GM23248 (cell line): ENCODE data around the gene ZC3H12C. TPM values are rescaled to one million over a fixed set of nuclear protein-coding genes. Genes with fewer than 3 reads are reported as not detected.

Source experiments
- DNase-seq: peaks from one replicate; pipeline ENCODE4 v3.0.0-alpha.2; 2015
- H2AFZ ChIP-seq: fragments of 200-600 bp; sonication (generic); 2 replicates; pipeline ENCODE4 v1.6.1; 2016; ENCODE audit warnings: antibody characterized with exemption
- H3F3A ChIP-seq: fragments of 200-600 bp; sonication (generic); 2 replicates; pipeline ENCODE4 v1.6.1; 2016; ENCODE audit warnings: mild to moderate bottlenecking, antibody characterized with exemption, mixed run types; ENCODE audit not compliant: insufficient read depth
- H3K27ac ChIP-seq: fragments of 200-600 bp; sonication (generic); 2 replicates; pipeline ENCODE4 v1.5.1; 2016; ENCODE audit warnings: mild to moderate bottlenecking
- H3K27me3 ChIP-seq: fragments of 200-600 bp; sonication (generic); replicated peaks from 2 replicates; pipeline ENCODE4 v1.6.1; 2016; ENCODE audit warnings: mild to moderate bottlenecking; ENCODE audit not compliant: insufficient read depth
- H3K36me3 ChIP-seq: fragments of 200-600 bp; sonication (generic); 2 replicates; pipeline ENCODE4 v1.6.1; 2016; ENCODE audit warnings: low read depth, mild to moderate bottlenecking
- H3K4me1 ChIP-seq: fragments of 200-600 bp; sonication (generic); 2 replicates; pipeline ENCODE4 v1.6.1; 2016; ENCODE audit warnings: mild to moderate bottlenecking; ENCODE audit not compliant: insufficient read depth
- H3K4me2 ChIP-seq: fragments of 200-600 bp; sonication (generic); one replicate; pipeline ENCODE4 v1.6.1; 2016; ENCODE audit warnings: mild to moderate bottlenecking; ENCODE audit not compliant: unreplicated experiment
- H3K4me3 ChIP-seq: fragments of 200-600 bp; sonication (generic); 2 replicates; pipeline ENCODE4 v1.5.1; 2016; ENCODE audit warnings: mild to moderate bottlenecking
- H3K79me2 ChIP-seq: fragments of 200-600 bp; sonication (generic); 2 replicates; pipeline ENCODE4 v1.6.1; 2016; ENCODE audit warnings: mild to moderate bottlenecking; ENCODE audit not compliant: insufficient read depth
- H3K9ac ChIP-seq: fragments of 200-600 bp; sonication (generic); 2 replicates; pipeline ENCODE4 v1.6.1; 2016; ENCODE audit warnings: mild to moderate bottlenecking
- H3K9me2 ChIP-seq: fragments of 200-600 bp; sonication (generic); 2 replicates; pipeline ENCODE4 v1.6.1; 2016; ENCODE audit warnings: mixed run types, mild to moderate bottlenecking, moderate library complexity; ENCODE audit not compliant: insufficient read depth
- H3K9me3 ChIP-seq: fragments of 200-600 bp; sonication (generic); one replicate; pipeline ENCODE4 v1.6.1; 2017; ENCODE audit warnings: low read depth
- H4K20me1 ChIP-seq: fragments of 200-600 bp; sonication (generic); 2 replicates; pipeline ENCODE4 v1.6.0; 2016; ENCODE audit not compliant: insufficient read depth
- EZH2 ChIP-seq: fragments of 200-600 bp; sonication (generic); IDR thresholded peaks from 2 replicates; pipeline ENCODE4 v1.6.1; 2018; ENCODE audit warnings: antibody characterized with exemption, mild to moderate bottlenecking; ENCODE audit not compliant: insufficient read depth, poor library complexity, severe bottlenecking
- EZH2phosphoT487 ChIP-seq: fragments of 200-600 bp; sonication (generic); IDR thresholded peaks from 2 replicates; pipeline ENCODE4 v1.6.1; 2018; ENCODE audit warnings: antibody characterized with exemption, moderate library complexity, mild to moderate bottlenecking, low read depth; ENCODE audit not compliant: insufficient read depth
- WGBS, 2 experiments: methylation state at CpG; one replicate each; pipeline ENCODE4 v1.1.6; 2015 to 2017; ENCODE audit warnings: low lambda C conversion rate in 2 of 2, low coverage in 1 of 2; ENCODE audit errors: missing lambda C conversion rate in 2 of 2; 5-methylcytosine and 5-hydroxymethylcytosine counted together
- in situ Hi-C: fragments of 300-500 bp; cut with MboI; formaldehyde crosslinking; loops from 2 replicates; pipeline ENCODE4 v1.15.0; 2020
- polyA plus RNA-seq: library from polyadenylated mRNA; unstranded; fragments of >200 nt; fragmentation: Nextera tagmentation; extraction: Ambion mirVana; gene quantifications from 2 replicates; pipeline ENCODE4 v1.2.1, GENCODE V29; 2016
- total RNA-seq: library from RNA; depleted of rRNA; stranded (reverse); fragments of >200 nt; shearing (Covaris generic); gene quantifications from 2 replicates; pipeline ENCODE4 v1.2.3, GENCODE V29; 2014

ZC3H12C gene
- total and polyA plus RNA-seq, 2 experiments from 2014 or later, result 1.4 to 5.3 TPM

DNA sequence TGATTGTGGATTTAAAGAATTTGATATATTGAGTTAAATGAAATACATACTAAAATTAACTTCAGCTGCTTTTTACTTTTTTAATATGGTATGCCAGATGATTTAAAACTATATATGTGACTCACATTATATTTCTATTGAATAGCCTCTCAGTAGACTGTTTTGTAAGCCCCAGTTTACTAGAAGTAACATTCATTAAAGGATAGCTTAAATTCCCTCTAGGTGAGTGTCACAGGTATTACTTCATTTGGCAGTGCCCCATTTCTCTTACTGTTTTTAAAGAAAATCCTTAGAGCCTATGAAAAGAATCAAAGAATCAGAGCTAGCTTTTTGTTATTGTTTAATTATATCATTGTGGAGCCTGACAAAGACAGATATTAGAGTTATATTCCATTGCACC, 48.6 kb downstream of the ZC3H12C start:
- Histone ChIP-seq H3K9me3 (no peaks in the 10 kb centered on the region), H2AFZ (no peak overlapping the region), H3K36me3 (peaks cover 6% of the 10 kb centered on the region; the same call in 1 of the 2 replicates), H3K4me2 (no peak overlapping the region), H3K79me2 (peaks cover 43% of the 10 kb centered on the region), H3K4me1 (no peaks in the 10 kb centered on the region), H3K9me2 (no peaks in the 10 kb centered on the region), H3K9ac (no peak overlapping the region), H3K4me3 (no peak overlapping the region), H3K27ac (no peak overlapping the region), H4K20me1 (no peaks in the 10 kb centered on the region), H3K27me3 (no peaks in the 10 kb centered on the region), H3F3A (peaks cover 4% of the 10 kb centered on the region; the same call in 1 of the 2 replicates)
- no peak for TF ChIP-seq EZH2
- no peak for TF ChIP-seq EZH2phosphoT487
- DNase-seq, result peak; percentile 7
- in situ Hi-C loops, result no loop called here

DNA sequence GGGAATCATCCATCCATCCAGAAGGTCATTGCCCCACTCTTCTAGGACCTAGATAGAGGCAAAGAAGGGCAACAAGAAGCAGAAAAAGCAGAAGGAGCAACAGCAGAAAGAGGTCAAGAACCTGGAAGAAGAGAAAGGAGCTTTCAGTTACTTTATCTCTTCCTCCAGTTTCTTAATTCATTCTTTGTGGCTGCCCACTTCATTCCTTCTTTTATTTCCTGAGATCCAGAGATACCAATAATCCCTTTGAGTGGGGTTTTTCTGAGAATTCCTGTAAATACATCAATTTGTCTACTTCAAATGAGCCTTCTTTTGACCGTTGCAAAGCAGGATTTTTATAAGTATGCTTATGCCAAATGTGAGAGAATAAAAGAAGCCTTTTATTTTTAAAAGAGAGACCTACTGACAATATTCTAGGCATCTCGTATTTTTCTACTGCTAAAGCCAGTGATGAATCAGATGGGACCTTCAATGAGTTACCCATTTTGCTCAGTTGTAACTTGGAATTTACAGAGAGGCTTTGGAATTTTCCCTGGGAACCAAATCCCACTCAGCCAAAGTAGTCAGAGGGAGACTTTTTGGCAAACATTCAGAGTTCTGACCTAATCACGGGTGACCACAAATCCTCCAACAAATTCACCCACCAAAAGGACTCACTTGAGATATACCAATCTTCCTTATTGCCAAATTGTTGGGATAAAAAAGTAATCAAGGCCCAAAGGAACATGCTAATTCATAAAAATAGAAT, 54.9 kb downstream of the ZC3H12C start:
- Histone ChIP-seq H3F3A (peaks cover 29% of the 10 kb centered on the region; the same call in 1 of the 2 replicates), H3K4me3 (no peak overlapping the region), H3K9me3 (no peaks in the 10 kb centered on the region), H3K4me1 (peaks cover 28% of the 10 kb centered on the region), H3K9ac (no peak overlapping the region), H3K27me3 (no peaks in the 10 kb centered on the region), H3K4me2 (peak overlapping the region; percentile 41), H3K9me2 (no peaks in the 10 kb centered on the region), H2AFZ (no peak overlapping the region), H3K79me2 (peaks cover 30% of the 10 kb centered on the region), H3K27ac (peak overlapping the region; percentile 56), H4K20me1 (no peaks in the 10 kb centered on the region), H3K36me3 (no peaks in the 10 kb centered on the region)
- in situ Hi-C loops, result no loop called here
- WGBS, 2 experiments, result 37% methylated on average over 3 of the region's 3 CpGs
- peak; percentile 83 for DNase-seq
- TF ChIP-seq EZH2phosphoT487, result no peak
- no peak for TF ChIP-seq EZH2

DNA sequence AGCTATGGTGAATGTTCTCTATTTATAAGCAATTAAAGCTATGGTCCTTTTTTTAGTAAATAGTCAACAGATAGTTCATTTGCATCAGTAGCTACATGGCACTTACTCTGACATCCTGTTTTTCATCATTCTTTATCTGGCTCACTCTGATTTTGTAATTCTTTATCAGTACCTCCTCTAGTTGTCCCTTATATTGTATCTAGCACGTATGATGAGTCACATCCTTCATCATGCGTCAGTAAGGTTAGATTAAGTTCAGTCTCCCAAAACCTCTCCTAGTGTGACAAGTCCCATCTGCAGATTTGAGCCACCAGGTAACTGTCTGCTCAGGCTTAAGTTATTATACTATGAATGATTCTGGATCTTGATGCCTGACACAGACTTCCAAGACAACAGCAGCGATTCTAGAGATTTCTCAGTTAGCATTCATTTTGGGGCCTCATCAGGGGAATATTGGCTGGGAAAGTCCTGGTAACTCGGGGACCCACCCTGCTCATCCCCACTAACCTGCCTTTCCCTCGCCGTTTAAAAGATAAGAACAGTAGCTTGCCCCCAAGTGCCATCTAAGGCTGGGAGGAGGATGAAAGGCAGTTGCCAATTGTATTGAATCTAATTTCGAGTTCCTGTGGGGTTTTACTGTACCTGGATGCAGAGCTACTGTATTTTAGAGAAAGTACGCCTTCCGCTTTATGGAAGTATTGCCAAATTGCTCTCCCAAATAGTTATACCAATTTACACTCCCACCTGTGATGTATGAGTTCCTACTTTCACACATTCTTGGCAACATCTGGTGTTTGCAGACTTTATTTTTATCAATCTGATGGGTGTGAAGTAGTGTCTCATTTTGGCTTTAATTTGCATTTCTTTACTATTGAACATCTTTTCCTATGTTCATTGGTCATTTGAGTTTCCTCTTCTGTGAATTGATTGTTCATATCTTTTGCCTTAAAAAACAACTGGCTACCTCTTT, 55.9 kb downstream of the ZC3H12C start:
- no peaks in the 10 kb centered on the region for H4K20me1 ChIP-seq
- peak overlapping the region; percentile 56 for H3K27ac ChIP-seq
- no peak overlapping the region for H2AFZ ChIP-seq
- peaks cover 28% of the 10 kb centered on the region for H3K4me1 ChIP-seq
- H3K4me3 ChIP-seq, result no peak overlapping the region
- TF ChIP-seq EZH2phosphoT487, result no peak
- no peak for TF ChIP-seq EZH2
- no peaks in the 10 kb centered on the region for H3K9me2 ChIP-seq
- in situ Hi-C loops, result no loop called here
- H3K9ac ChIP-seq, result no peak overlapping the region
- H3F3A ChIP-seq, result peaks cover 29% of the 10 kb centered on the region; the same call in 1 of the 2 replicates
- 61 to 63% methylated on average over 9 of the region's 9 CpGs for WGBS, 2 experiments
- H3K4me2 ChIP-seq, result peak overlapping the region; percentile 41
- DNase-seq, result peak; percentile 71
- no peaks in the 10 kb centered on the region for H3K9me3 ChIP-seq
- H3K27me3 ChIP-seq, result no peaks in the 10 kb centered on the region
- no peaks in the 10 kb centered on the region for H3K36me3 ChIP-seq
- H3K79me2 ChIP-seq, result peaks cover 26% of the 10 kb centered on the region

DNA sequence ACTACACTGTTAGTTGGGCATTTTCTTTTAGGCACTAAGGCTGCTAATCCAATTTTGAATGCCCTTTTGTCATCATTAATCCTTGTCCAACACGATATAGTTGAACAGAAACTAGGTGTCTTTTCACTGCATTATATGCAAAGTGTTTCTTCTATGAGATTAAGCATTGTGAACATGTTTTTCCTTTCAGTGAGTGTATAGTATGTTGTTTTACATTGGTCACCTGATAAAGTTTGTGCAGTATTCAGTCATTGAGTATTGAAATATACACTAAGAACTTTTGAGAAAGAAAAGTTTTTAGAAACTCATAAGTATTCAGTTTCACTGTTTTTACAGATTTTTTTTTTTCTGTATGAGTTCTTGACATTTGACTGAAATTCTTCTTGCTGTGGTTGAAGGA, 59.0 kb downstream of the ZC3H12C start:
- no peak overlapping the region for H2AFZ ChIP-seq
- peaks cover 28% of the 10 kb centered on the region for H3K4me1 ChIP-seq
- H3K4me3 ChIP-seq, result no peak overlapping the region
- no peak overlapping the region for H3K27ac ChIP-seq
- H3K9me3 ChIP-seq, result no peaks in the 10 kb centered on the region
- H3K27me3 ChIP-seq, result no peaks in the 10 kb centered on the region
- peaks cover 21% of the 10 kb centered on the region; the same call in 1 of the 2 replicates for H3F3A ChIP-seq
- in situ Hi-C loops, result no loop called here
- no peak overlapping the region for H3K4me2 ChIP-seq
- no peaks in the 10 kb centered on the region for H3K9me2 ChIP-seq
- H3K9ac ChIP-seq, result no peak overlapping the region
- WGBS, 2 experiments, result 96 to 97% methylated on average over 1 of the region's 1 CpG
- no peaks in the 10 kb centered on the region for H4K20me1 ChIP-seq
- TF ChIP-seq EZH2phosphoT487 (no peak), EZH2 (no peak)
- no peak for DNase-seq
- peaks cover 11% of the 10 kb centered on the region for H3K79me2 ChIP-seq
- H3K36me3 ChIP-seq, result no peaks in the 10 kb centered on the region
